ENCODE results near the gene AGMO. TPM values are rescaled to one million over a fixed set of nuclear protein-coding genes. Genes with fewer than 3 reads are reported as not detected.

The AGMO gene
- total RNA-seq, 2 donors from 2014 or later, result 0.48 TPM; not detected in 1

DNA sequence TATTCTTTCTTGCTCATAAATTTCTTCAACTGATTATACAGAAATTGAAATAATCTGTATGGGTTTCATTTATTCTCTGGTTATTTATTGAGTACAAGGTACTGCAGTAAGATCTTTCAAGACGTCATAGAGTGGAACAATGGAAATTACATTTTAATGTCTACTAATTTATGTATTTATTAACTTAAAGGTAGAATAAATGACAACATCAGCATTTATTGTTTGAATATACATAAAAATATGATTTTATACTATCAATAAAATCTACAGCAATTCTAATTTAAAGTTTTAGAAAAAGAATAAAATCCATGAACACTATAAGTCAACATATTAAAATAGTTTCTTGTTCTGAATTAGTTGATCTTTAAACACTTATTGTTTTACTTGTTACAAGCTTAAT is 158.5 kb downstream of the AGMO start:
- Histone ChIP-seq H3K27ac (no peak overlapping the region), H3K4me1 (no peaks in the 10 kb centered on the region), H3K4me3 (no peak overlapping the region), H3K36me3 (no peaks in the 10 kb centered on the region), H3K27me3 (no peaks in the 10 kb centered on the region), H3K9me3 (no peaks in the 10 kb centered on the region)
- no peak for DNase-seq (ENCODE audit: low spot score)
- TF ChIP-seq CTCF (IDR thresholded peaks at IDR 0.05), result no peak

GRCh38 chr7:15402436-15403136 is 159.2 kb downstream of the AGMO start:
- H3K9me3 ChIP-seq, result no peaks in the 10 kb centered on the region

DNA sequence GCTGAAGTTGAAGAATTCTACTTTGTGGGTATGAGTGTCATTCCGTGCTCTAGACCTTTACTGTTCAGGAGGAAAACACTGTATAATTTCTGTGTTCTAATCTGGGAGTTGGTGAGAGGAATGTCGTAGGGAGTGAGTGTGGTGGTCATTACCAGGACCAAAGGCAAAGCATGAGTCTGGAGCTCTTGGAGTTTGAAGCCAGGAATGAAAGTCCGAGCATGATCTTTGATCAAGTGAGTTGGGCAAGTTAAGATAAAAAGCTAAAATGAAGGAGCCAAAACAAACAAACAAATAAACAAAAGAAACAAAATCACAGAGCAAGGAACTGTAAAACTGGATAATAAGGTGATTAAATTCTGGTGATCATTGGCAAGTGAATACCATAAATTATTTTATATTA is 161.4 kb downstream of the AGMO start:
- no peak for DNase-seq (ENCODE audit: low spot score)
- Histone ChIP-seq H3K36me3 (no peaks in the 10 kb centered on the region), H3K9me3 (no peaks in the 10 kb centered on the region), H3K27me3 (no peaks in the 10 kb centered on the region), H3K4me1 (no peaks in the 10 kb centered on the region), H3K4me3 (no peak overlapping the region), H3K27ac (no peak overlapping the region)
- TF ChIP-seq CTCF (IDR thresholded peaks at IDR 0.05), result no peak

More at GRCh38 chr7:15402436-15403136, 159.2 kb downstream of the AGMO start:
- H3K4me1 ChIP-seq, result no peaks in the 10 kb centered on the region
- H3K27me3 ChIP-seq, result no peaks in the 10 kb centered on the region
- no peak for TF ChIP-seq CTCF (IDR thresholded peaks at IDR 0.05)
- H3K36me3 ChIP-seq, result no peaks in the 10 kb centered on the region
- no peak for DNase-seq (ENCODE audit: low spot score)
- H3K4me3 ChIP-seq, result no peak overlapping the region
- no peak overlapping the region for H3K27ac ChIP-seq

DNA sequence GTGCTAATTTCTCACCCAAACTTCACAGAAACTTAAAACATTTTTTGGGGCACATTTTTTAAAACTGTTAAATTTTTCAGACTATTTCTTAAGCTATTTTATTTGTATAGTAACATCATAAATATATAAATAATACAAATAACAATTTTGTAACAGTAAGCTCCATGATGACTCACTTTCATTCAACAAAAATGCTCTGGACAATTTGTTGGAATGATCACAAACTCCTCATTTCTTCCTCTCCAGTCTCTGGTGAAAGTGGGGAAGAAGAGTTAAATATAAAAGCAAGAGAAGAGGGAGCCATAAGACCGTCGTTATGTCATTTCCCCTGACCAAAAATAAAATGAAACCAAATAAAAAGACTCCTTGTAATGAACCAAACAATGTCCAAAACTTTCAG is 162.4 kb downstream of the AGMO start:
- no peaks in the 10 kb centered on the region for H3K36me3 ChIP-seq
- DNase-seq (ENCODE audit: low spot score), result no peak
- no peaks in the 10 kb centered on the region for H3K9me3 ChIP-seq
- no peaks in the 10 kb centered on the region for H3K4me1 ChIP-seq
- no peak overlapping the region for H3K4me3 ChIP-seq
- no peak overlapping the region for H3K27ac ChIP-seq
- TF ChIP-seq CTCF (IDR thresholded peaks at IDR 0.05), result no peak
- H3K27me3 ChIP-seq, result no peaks in the 10 kb centered on the region

DNA sequence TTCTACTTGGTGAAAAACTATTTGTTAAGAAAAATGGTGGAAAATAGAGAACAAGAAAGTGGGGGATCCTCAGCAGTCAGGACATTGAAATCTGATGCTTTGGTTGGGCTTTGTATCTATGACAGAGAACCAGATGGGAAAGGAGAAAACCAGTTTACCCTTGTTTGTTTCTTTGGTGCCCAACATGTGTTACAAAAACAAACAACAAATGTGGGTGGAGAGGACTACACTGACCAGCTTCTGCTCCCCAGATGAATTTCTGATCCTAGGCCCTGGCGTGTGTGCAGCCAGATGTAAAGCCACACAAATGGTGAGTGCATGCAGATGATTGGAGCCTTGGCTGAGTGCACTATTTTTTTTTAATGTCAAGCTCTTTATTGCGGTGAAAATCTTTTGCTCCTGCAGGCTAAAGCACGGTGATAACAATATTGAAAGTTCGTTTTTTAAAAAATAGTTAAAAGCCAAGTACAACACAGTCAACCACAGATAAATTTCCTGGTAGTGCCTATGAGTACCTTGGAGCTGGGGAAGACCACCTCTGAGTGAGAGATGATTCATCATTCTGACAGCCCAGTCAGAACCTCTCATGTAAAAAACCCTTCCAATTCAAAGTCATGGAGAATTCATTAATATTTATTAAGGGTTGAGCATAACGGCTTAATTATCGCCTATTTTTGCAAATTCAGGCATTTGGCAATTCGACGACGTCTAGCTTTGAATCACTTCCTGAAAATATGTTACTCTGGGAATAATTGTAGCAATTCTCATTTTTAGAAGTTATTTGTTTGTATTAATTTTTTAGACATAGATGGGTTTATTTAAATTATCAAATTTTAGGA is 163.7 kb downstream of the AGMO start:
- no peak for TF ChIP-seq CTCF (IDR thresholded peaks at IDR 0.05)
- Histone ChIP-seq H3K4me3 (no peak overlapping the region), H3K36me3 (no peaks in the 10 kb centered on the region), H3K27me3 (no peaks in the 10 kb centered on the region), H3K4me1 (no peaks in the 10 kb centered on the region), H3K27ac (no peak overlapping the region), H3K9me3 (no peaks in the 10 kb centered on the region)
- no peak for DNase-seq (ENCODE audit: low spot score)

Measured in right atrium auricular region (tissue), 2 donors.